Activated T-cell treated with anti-CD3 and anti-CD28 coated beads, Interleukin-2, amount 50 U/mL, for 48 hours (primary cell): ENCODE data around the gene SDF2.
A peak's percentile ranks its signal among the peaks of the same experiment; 100 is the strongest.
"Not testable (repeated sequence)": the region's sequence is repeated elsewhere in the genome, so short reads cannot be mapped to it uniquely, and the experiment has no call there.

Source experiments
- DNase-seq, 2 experiments: peaks; one replicate each; pipeline ENCODE4 v3.0.0-alpha.2; 2020

SDF2 gene

DNA sequence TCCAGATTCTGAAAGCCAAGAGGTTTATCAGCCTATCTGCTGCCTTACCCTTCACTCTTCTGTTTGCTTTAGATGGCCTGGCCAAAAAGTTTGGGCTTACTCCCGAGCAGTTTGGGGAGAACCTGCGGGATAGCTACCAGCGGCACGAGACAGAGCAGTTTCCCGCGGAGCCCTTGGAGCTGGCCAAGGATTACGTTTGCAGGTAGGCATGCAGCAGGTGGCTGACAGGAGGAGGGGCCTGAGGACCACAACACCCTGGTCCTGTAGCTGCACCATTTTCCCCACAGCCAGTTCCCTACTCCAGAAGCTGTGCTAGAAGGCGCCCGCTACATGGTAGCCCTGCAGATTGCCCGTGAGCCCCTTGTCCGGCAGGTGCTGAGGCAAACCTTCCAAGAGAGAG is 20.9 kb upstream of the SDF2 start:
- DNase-seq, result no peak

DNA sequence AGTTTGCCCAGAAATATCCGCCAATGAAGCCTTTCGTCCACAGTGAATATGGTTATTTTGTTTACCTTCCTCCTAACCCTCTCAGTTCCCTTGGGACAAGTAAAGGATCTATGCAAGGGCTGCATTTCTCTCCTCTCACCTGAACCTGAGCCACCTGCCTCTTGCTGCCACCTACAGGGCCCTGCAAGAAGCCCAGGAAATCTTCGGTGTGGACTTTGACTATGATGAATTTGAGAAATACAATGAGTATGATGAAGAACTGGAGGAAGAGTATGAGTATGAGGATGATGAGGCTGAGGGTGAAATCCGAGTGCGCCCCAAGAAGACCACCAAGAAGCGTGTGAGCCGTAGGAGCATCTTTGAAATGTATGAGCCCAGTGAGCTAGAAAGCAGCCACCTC is 14.3 kb upstream of the SDF2 start:
- DNase-seq, result no peak

DNA sequence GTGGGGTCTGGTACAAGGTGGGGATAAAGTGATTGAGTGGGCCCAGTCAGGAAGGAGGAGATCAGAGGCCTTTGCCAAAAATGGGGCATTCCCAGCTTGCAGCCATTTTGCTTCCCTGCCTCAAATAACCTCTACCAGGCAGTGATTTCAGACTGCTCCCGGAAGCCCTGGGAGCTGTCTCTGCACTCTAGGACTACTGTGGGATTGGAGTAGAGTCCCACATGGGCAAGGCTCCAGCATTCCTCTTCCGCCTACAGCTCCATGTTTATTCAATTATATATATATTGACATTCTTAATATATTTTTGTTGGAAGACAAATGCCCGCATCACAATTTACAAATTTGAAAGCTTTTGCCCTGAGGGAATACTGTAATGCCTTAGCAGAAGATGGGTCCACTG is 13.8 kb upstream of the SDF2 start:
- DNase-seq, result no peak

DNA sequence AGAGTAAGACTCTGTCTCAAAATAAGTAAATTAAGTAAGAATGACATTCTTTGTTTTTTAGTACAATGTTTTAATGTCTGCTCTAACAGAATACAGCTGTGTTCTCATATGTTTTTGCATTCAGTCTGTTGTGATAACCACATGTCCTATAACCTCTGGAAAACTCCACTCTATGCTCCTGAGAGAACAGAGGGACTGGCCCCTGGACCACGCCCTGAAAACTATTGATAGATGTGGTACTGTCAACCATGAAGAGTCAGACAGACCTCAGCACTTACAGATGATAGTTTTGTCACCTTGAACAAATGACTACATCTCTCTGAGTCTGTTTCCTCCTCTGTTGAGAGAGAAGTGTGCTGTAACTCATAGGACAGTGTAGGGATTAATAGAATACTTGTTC is 8.2 kb upstream of the SDF2 start:
- no peak for DNase-seq

DNA sequence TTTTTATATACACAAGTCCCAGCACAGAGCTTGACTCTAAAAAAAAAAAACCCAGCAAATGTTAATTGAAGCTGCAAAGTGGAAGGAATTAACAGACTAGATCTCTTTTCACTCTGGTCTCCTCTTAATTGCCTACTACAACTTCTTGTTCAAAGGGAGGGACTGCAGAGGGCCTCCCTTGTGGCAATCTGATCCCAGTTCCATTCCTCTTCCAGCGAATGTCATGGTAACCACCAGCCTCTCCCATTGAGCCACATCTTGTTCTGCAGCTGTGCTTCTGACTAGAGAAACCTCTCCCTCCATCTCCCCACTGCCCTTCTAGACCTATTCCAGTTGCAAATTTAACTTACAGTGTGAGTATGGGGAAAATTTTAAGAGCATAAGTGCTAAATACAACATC is 6.2 kb upstream of the SDF2 start:
- DNase-seq, result no peak

DNA sequence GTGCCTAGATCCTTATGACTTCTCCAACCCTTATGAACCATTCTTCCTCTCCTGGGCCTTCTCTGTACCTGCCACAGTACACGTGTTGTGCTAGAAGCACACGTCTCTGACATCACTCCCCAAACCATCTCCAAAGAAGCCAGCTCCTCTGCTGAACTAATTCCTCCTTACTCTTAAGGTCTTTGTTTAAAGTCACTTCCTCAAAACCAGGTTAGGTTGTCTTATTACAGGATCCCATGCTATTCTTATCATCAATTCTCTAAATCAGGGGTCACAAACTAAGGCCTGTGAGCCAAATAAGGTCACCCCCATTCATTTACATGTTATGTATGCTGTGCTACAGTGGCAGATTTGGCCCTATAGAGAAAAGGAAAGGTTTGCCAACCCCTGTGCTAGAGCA is 4.3 kb upstream of the SDF2 start:
- no peak for DNase-seq

DNA sequence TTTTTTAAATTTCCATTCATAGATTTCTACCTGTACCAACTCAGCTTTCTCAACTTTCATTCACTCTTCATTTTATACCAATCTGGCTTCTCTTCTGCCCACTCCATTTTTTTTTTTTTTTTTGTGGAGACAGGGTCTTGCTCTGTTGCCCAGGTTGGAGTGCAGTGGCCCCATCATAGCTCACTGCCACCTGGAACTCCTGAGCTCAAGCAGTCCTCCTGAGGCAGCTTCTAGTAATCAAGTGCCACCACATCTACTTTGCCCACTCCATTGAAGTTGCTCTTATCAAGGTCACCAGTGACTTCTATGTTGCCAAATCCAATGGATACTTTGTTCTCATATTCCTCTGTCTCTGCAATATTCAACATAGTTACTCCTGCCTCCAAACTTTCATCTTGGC is 2.0 kb upstream of the SDF2 start:
- DNase-seq, result no peak

DNA sequence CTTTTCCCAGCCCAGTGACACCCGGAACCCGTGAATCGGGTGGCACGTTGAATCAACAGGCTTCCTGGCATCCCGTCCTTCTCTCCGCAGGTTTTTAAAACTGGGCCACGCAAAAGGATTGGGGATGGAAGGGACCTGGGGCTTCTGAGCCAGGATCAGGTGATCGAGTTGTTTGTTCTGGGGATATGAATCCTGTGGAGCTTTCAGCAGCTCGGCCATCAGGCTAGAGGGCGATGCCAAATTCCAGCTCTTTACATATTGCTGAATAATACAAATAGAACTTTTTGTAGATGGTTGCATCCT is 772 bp upstream of the SDF2 start:
- no peak for DNase-seq

DNA sequence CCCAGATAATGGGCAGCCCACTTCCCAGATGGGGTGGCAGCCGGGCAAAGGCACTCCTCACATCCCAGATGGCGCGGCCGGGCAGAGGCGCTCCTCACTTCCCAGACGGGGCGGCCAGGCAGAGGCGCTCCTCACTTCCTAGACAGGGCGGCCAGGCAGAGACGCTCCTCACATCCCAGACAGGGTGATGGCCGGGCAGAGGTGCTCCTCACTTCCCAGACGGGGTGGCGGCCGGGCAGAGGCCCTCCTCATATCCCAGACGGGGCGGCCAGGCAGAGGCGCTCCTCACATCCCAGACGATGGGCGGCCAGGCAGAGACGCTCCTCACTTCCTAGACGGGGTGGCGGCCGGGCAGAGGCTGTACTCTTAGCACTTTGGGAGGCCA is 2.2 kb downstream of the SDF2 start:
- DNase-seq, result not testable (repeated sequence)

DNA sequence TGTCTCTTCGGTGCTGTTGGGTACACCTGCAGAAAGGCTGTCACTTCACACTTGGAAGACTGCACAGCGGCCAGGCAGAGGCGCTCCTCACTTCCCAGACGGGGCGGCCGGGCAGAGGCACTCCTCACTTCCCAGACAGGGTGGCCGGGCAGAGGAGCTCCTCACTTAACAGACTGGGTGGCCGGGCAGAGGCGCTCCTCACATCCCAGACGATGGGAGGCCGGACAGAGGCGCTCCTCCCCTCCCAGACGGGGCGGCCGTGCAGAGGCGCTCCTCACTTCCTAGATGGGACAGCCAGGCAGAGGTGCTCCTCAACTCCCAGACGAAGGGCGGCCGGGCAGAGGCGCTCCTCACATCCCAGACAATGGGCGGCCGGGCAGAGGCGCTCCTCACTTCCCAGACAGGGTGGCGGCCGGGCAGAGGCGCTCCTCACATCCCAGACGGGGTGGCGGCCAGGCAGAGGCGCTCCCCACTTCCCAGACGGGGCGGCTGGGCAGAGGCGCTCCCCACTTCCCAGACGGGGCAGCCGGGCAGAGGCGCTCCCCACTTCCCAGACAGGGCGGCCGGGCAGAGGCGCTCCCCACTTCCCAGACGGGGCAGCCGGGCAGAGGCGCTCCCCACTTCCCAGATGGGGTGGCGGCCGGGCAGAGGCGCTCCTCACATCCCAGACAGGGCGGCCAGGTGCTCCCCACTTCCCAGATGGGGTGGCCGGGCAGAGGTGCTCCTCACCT is 2.8 kb downstream of the SDF2 start:
- not testable (repeated sequence) for DNase-seq

DNA sequence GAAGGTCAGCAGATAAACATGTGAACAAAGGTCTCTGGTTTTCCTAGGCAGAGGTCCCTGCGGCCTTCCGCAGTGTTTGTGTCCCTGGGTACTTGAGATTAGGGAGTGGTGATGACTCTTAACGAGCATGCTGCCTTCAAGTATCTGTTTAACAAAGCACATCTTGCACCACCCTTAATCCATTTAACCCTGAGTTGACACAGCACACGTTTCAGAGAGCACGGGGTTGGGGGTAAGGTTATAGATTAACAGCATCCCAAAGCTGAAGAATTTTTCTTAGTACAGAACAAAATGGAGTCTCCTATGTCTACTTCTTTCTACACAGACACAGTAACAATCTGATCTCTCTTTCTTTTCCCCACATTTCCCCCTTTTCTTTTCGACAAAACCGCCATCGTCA is 3.4 kb downstream of the SDF2 start:
- not testable (repeated sequence) for DNase-seq

DNA sequence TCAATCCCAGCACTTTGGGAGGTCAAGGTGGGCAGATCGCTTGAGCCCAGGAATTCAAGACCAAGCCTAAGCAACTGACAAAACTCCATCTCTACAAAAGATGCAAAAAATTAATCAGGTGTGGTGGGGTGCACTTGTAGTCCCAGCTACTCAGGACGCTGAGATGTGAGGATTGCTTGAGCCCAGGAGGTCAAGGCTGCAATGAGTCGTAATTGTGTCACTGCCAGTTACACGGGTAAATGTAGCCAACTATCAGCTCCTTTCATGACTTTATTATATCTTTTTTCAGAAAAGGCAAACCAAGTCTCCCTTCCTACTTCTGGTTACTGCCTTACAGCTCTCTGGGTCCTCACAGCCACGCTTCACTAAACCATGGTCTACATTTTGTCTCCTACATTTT is 4.0 kb downstream of the SDF2 start:
- DNase-seq, result no peak

DNA sequence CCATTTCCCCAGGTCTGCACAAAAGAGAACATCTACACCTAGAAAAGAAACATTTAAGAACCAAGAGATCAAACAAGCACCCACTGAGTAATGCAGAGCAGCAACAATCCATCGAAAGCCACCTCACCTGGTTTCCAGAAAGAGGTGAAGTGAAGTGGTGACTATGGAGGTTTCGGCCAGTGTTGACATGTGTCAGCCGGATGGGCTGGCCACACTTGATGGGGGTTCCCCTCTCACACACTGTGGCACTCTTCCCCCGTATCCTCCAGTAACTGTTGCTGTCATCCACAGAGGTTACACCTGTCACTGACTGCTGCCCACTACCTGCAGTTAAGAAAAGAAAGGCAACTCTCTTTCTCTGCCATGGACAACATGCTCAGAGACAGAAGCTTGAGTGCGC is 6.5 kb downstream of the SDF2 start:
- no peak for DNase-seq

DNA sequence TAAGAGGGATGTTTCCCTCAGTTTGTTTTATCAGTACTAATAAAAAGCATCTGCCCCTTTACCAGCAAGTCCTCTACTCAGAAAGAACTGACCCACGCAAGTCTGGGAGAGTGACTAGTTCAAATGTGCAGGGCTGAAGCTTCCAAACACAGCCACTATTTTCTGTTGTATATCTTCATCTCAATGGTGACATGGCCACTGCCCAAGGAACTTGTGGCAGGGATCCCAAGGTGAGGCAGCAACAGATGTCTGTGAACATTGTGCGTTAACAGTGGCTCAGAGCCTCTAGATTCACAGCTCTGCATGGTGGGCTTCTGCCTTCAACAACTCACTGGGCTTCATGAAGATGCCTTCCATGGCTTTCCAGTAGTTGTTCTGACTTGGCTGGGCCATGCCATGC is 13.0 kb downstream of the SDF2 start:
- DNase-seq, result no peak

DNA sequence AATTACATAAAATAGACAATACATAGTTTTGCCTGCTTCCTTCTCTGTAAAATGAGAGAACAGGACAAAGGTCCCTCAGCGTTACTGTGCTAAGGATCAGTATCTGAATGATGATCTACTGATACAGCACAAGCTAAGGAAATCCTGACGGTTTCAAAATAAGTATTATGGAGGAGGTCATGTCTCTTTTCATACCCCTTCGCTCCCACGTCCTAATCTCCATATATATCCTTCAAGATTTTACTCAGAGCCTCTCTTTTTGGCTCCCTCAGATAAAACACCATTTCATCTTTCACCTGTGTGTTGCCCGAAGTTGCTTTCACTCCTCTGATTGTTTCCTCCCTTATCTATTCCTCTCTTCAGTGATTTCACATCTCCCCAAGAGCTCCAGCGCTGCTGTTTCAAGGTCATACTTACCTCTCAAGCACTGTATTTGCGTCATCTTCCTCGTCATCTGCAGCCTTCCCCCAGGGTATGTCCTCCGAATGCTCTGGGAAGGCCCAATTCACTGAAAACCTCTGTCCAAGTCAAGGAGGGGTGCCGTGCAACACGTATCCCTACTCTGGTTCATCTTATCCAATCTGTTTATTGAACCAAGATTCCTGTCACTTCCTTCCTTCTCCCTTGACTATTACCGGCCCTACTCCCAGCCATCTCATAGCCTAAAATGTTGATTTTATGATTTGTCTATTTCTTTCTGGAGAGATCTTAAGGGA is 15.5 kb downstream of the SDF2 start:
- peak; percentile 28 to 31 for DNase-seq

DNA sequence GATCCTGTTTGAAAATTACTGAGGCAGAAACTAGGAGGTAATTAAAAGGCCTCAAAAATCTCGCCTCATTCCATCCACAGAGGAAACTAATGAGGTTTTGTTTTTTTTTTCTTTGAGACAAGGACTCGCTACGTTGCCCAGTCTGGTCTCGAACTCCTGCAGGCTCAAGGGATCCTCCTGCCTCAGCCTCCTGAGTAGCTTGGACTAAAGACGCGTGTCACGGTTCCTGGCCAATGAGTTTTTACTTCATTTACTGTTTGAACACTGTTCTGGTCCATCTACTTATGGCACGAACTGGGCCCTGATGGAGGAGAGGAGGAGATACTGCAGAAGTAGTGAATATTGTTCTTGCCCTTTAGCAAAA is 16.1 kb downstream of the SDF2 start:
- DNase-seq, result peak in 1 of 2 experiments; percentile 32

DNA sequence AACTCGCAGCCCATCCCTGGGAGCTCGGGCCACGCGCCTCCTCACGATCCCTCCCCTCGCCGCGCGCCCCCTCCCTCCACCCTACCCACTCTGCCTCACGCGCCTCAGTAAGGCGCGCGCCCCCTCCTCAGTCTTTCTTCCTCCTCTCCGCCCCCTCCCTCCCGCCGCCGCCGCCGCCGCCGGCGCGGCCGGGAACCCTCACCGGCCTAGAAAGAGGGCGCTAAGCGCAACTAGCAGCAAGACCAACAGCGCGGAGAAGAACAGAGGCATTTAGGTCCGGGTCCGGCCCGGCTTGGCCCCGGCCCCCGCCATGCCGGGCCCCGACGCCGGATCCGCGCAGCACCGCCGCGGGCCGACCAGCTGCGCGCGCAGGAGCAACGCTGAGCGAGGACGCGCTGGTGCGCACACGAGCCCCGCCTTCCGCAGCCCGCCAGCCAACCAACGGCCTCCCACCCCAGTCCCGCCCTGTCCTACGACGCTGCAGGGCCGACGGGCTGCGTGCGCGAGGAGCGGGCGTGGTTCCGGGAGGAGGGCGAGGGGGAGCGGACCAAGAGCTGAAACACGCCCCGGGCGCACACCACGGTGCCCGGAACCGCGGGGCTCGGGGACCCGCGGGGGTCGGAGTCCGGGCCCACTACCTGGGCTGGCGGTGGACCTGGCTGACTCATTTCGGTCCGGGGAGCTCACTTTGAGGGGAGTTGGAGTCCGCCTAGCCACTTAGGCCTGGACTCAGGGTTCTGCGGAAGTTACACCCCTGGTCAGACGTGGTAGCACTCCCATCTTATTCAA is 16.7 kb downstream of the SDF2 start, which contains the start of gene BLTP2:
TSS of gene BLTP2 (minus strand) at position 372 of the 789 bp plus-strand sequence. CDS start at position 270, 102 bp downstream.
- peak; percentile 95 to 97 for DNase-seq

DNA sequence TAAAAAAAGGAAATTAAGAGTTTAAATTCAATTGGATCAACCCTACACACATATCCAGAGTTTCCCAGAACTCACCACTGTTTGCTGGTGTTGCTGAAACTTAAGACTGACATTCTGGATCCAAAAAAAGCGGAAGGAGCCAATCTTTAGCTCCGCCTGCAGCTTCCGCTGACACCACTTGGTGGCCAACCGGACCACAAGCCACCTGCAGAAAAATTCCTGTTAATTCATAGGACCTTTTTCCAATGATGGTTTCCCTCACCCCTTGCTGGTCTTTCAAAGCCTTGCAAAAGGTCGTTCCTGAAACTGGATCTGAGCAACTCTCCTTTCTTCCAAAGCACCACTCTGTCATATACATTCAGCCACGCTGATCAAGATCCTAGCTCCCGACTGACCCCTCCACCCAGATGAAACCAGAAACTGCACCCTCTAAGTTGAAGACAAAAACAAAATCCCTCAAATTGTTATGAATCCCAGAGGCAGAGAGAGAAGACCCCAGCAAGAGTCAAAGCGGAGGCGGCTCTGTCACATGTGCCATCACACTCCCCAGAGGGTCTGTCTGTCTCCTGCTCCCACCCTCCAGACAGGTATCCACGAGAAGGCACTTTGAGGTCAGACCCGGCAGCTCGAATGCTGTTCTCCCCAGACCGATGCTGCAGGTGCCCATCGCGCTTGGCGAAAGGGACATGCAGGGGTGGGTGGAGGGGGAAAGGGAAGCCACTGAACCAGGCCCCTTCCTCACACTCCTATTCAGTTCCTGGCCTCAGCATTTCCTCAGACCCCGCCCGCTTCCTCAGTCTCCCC is 17.5 kb downstream of the SDF2 start:
- peak; percentile 54 to 58 for DNase-seq

DNA sequence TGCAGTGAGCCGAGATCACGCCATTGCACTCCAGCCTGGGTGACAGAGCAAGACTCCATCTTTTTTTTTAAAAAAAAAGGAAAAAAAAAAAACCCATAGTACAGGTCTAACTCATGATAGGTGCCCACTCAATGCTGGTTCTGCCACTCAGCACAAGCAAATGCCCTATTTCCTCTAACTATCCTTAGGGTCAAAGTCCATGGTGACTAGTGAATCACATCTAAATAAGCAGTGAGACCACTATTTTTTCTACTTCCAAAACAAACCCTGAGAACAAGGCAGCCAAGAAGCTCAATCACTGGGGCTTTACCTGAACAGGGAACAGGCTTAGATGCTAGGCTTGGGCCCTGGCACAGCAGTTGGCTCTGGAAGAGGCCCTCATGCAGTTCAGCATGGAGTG is 20.1 kb downstream of the SDF2 start:
- DNase-seq, result no peak

DNA sequence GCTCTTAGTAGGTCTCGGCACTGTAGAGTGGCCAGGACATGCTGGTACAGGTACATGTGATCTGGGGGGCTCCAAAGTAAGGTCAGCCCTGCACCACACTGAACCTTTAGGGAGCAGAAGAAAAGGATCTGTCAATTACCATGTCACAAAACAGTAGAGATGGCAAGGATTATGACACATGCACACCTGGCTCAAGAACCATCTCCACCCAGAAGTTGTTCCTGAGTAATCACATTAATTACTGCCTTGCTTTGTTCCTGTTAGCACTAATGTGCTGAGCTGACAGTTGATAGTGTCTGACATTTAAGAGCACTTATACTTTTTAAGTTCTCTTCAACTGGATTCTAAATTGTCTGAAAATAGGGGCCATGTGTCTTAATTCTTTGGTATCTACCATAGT is 26.2 kb downstream of the SDF2 start:
- DNase-seq, result no peak

DNA sequence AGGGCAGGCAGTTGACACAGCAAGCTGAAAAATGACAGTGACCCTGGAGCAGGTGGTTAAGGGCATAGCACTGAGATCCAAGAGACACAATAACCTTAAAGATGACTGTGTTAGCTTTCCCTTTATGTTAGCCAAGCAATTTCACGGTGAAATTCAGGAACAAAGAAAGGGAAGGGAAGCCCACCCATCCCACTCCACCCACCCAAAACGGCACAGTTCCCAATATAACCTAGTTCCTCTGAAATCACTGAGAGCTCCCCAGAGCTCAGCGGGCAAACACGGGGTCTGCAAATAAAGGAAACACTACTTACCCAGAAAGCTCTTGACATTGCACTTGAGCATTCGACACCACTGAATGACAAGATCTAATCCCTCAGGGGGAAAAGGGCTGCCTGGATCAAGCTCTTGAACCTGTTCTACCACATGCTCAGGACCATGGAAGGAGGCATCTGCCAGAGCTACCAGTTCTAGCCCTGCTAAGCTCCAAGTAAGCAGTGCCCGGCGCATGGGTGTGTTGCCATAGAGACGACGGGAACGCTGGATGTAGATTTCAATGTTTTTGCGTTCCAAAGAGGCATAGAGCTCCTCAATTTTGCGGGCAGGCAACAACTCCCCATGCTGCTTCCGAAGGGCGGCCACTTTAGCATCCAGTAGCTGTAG is 27.4 kb downstream of the SDF2 start:
- DNase-seq, result no peak

DNA sequence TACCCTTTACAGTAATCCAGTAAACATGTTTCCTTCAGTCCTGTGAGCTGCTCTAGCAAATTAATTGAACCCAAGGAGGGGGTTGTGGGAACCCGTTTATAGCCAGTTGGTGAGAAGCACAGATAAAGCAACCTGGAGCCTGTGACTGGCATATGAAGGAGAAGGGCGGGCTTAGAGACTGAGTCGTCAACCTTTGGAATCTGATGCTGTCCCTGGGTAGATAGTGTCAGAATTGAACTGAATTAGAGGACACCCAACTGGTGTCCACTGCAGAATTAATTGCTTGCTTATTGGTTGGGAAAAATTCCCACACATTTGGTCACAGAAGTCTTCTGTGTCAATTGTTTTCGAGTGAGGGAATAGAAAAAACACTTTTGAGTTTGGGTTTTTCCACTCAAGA is 34.9 kb downstream of the SDF2 start:
- no peak for DNase-seq

DNA sequence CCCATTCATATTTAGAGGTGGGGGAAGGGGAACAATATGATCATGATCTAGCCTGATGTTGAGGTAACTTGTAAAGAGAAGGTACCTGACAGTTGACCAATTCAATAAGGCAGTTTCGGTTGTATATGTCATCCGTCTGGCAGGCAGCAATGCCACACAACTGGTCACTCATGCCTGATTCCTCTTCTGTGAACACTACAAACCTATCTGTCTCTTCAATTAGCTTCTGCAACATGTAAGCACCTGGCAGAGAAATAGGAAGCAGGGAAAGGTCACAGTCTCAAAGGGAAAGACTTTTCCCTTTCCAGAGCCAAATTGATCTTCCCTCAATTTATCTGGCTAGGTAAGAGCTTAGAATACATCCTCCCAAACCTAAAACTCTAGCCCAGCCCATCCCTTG is 37.6 kb downstream of the SDF2 start:
- DNase-seq, result no peak
